GM19438 (cell line): ENCODE data around the gene GLI1.
"Not testable (repeated sequence)": the region's sequence is repeated elsewhere in the genome, so short reads cannot be mapped to it uniquely, and the experiment has no call there.

Experiments
- ATAC-seq: cut with Tn5 transposase; IDR thresholded peaks from one replicate; pipeline ENCODE4 v1.9.1; 2021; ENCODE audit warnings: low read depth; ENCODE audit not compliant: unreplicated experiment

The GLI1 gene

DNA sequence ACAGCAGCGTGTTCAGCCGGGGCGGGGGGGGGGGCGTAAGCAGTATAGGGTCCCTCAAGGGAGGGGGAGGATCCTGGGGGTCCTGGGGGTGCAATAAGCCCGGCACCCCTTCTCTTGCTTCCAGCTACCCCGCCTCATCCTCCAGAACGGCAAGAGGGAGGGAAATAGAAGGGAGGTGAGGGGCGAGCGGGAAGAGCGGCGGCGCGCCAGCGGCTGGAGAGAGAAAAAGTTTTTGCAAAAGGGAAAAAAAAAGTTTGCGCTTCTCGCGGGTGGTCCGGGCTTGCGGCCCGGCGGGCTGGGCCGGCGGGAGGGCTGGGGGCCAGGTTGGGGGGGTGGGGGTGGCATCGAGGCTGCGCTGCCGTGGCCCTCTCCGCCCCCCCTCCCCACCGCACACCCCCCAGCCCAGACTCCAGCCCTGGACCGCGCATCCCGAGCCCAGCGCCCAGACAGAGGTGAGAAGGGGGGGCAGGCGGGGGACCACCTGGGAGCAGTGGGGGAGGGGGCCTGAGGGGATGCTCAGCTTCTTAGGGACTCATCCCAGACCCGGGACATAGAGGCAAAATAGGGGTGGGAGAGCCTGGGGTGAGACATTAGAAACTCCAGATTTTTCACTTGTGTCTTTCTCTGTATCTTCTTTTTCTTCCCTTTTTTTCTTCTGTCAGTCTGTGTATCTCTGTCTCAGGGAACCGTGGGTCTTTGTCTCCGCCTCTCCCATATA is at the start of gene GLI1:
TSS of gene GLI1 (plus strand) at position 36 of the 718 bp plus-strand sequence. CDS start 3,907 bp downstream, outside the sequence.
- ATAC-seq: no peak

DNA sequence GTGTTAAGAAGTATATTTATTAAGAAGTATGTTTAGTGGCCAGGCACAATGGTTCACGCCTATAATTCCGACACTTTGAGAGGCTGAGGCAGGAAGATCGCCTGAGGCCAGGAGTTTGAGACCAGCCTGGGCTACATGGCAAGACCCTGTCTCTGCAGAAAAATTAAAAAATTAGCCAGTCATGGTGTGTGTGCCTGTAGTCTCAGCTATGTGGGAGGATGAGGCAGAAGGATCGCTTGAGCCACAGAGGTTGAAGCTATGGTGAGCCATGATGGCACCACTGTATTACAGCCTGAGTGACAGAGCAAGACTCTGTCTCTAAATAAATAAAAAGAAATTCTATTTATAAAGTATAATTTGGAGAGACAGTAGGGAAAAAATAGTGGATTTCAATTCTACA is 49.1 kb upstream of the GLI1 start:
- no peak for ATAC-seq

DNA sequence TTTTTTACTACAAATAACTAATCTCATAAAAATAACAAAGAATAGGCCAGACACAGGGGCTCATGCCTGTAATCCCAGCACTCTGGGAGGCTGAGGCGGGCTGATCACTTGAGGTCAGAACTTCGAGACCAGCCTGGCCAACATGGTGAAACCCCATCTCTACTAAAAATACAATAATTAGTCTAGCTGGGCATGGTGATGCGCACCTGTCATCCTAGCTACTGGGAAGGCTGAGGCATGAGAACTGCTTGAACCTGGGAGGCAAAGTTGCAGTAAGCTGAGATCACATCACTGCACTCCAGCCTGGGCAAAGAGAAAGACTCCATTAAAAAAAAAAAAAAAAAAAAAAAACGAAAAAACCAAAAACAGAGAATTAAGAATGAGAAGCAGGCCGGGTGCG is 45.4 kb upstream of the GLI1 start:
- ATAC-seq: not testable (repeated sequence)

DNA sequence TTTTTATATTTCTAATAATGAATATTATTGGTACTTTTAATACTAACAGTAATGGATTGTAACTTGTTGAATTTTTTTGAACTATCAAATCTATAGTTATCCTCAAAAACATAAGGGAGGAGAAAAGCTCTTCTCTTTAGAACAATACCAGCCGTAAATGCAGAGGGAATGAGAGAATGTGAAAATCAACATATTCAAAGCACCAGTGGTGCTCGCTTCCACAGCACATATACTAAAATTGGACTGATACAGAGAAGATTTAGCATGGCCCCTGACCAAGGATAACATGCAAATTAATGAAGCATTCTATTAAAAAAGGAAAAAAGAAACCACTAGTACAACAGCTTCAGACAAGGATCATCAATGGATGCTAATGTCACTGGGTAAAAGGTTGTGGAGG is 44.5 kb upstream of the GLI1 start:
- no peak for ATAC-seq

DNA sequence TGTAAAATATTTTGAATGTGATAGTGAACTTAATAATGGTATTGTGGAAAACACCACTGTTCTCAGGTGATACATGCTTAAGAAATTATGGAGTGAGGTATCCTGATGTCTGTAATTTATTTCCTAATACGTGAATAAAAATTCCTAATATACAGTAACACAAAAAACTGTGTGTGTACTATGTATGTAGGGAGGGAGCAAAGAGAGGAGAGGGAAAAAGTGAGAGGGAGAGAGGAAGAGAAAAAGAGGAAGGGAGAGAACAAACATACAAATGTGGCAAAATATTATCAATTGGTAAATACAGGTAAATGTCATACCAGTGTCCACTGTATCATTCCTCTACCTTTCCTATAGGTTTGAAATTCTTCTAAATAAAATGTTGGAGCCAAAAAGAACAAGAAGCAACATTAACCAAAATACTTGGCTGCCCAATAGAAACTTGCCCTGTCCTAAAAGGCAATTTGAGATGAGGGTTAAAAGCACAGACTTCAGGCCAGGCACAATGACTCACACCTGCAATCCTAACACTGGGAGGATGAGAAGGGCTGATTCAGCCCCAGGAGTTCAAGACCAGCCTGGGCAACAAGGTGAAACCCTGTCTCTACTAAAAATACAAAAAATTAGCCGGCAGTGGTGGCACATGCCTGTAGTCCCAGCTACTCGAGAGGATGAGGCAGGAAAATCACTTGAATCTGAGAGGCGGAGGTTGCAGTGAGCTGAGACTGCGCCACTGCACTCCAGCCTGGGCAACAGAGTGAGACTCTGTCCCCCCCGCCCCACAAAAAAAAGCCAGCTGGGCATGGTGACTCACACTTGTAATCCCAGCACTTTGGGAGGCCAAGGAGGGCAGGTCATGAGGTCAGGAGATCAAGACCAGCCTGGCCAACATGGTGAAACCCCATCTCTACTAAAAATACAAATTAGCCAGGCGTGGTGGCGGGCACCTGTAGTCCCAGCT is 43.3 kb upstream of the GLI1 start:
- ATAC-seq: no peak

DNA sequence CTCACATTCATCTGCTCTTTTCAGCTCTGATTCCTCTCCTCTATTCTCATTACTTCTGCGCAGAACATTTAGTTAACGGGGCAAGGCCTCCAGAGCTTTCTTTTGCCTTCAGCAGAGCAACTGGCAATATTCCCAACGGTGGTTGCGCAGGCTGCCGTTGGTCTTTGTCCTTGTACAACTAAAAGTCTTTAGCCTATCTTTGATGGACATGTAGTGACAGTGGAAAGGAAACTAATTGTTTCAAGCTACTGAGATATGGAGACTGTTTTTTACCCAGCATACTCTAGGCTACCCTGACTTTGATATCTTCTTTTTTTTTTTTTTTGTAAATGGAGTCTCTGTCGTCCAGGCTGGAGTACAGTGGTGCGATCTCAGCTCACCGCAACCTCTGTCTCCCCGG is 41.3 kb upstream of the GLI1 start:
- ATAC-seq: no peak

DNA sequence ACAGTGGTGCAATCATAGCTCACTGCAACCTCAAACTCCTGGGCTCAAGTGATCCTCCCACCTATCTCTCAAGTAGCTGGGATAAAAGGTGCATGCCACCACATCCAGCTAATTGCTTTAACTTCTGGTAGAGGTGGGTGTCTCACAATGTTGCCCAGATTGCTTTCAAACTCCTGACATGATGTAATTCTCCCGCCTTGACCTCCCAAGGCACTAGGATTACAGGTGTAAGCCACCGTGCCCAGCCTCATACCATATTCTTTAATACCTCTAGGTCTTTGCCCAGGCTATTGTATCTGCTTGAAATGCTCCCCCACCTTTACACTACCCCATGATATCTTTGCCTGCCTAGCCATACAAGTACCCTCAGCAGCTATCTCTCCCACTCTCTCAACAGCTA is 40.1 kb upstream of the GLI1 start:
- no peak for ATAC-seq

DNA sequence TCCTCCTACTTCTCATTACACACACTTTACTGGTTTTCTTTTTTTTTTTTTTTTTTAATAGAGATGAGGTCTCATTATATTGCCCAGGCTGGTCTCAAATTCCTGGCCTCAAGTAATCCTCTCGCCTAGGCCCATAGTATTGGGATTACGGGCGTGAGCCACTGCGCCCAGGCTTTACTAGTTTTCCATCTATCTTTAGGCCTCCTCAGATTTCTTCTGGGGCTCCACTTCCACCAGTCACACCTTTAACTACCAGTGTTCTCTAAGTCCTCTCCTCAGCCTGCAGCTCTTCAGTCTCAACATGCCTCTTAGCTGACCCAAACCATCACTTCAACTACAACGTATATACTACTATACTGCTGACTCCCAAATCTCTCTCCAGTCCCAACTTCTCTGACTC is 39.1 kb upstream of the GLI1 start:
- ATAC-seq: no peak

DNA sequence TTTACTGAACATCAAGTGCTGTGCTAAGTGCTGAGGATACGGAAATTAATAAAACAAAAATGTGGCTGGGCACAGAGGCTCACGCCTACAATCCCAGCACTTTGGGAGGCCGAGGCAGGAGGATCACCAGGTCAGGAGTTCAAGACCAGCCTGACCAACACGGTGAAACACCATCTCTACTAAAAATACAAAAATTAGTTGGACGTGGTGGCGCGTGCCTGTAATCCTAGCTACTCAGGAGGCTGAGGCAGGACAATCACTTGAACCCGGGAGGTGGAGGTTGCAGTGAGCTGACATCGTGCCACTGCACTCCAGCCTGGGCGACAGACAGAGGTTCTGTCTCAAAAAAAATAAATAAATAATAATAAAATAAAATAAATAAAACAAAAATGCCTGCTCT is 32.6 kb upstream of the GLI1 start:
- ATAC-seq: not testable (repeated sequence)

DNA sequence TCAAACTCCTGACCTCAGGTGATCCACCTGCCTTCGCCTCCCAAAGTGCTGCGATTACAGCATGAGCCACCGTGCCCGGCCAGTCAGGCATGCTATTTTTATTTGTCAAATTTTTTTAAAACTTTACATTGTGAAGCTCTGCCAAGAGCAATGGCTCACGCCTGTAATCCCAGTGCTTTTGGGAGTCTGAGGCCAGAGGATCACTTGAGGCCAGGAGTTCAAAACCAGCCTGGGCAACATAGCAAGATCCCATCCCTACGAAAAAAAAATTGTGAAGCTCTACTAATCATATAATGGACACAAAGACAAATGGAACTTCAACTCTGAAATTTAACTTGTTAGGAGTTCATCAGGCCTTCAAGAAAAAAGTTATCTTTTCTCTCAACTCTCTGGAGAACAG is 30.6 kb upstream of the GLI1 start:
- ATAC-seq: no peak

DNA sequence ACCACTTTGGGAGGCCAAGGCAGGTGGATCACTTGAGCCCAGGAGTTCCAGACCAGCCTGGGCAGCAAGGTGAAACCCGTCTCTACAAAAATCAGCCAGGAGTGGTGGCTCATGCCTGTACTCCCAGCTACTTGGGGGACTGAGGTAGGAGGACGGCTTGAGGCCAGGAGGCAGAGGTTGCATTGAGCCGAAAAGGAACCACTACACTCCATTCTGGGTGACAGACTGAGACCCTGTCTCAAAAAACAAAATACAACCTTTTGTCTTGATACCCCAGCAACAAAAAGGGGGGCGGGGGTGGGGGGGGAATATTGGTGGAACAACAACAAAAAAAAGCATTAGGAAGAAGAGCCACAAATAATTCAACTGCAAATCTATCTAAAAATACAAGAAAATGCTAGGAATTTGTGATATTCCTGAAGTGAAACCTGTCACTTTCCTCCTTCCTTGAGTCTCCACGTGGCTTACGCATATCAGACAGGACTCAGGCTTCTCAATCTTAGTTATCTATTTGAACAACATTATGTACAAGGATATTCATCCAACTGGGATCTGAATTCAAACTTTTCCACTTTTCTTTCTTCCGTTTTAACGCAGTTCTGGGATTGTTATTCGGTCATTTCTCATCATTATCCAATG is 30.0 kb upstream of the GLI1 start:
- ATAC-seq: no peak

DNA sequence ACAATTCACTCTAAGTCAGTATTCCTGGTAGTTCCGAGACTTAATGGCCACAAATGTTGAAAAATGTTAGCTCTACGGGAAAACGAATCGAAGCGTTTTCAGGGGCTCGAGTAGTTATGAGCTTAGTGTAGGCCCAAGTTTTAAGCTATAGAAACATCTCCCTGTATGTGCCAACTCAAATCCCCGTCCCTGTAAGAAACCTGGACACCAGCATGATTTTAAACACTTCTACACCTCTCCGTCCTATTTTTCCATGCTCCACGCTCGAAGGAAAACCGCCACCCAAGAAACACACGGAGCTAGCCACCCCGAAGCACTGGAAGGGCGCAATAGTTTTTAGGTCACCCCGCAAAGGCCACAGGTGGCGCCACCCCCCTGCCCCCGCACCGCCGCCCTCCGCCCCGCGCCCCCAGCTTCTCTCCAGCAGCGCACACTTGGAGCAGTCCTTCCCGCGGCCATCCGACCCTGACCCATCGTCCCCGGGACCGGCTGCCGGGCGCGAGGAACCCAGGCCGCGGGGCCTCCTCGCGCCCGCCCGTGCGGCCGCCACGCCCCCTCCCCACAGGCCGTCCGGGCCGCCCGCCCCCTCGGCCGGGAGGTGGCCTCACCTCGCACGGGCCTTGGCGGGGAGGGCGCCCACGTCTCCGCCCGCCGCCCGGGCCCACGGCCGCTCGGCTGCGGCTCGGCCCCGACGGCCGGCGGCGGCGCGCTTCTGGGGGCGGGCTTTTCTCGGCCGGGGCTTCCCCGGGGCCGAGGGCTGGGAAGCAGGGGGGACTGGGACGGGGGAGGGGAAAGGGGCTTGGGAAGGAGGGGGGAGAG is 29.3 kb upstream of the GLI1 start:
- ATAC-seq: peak; percentile 51

DNA sequence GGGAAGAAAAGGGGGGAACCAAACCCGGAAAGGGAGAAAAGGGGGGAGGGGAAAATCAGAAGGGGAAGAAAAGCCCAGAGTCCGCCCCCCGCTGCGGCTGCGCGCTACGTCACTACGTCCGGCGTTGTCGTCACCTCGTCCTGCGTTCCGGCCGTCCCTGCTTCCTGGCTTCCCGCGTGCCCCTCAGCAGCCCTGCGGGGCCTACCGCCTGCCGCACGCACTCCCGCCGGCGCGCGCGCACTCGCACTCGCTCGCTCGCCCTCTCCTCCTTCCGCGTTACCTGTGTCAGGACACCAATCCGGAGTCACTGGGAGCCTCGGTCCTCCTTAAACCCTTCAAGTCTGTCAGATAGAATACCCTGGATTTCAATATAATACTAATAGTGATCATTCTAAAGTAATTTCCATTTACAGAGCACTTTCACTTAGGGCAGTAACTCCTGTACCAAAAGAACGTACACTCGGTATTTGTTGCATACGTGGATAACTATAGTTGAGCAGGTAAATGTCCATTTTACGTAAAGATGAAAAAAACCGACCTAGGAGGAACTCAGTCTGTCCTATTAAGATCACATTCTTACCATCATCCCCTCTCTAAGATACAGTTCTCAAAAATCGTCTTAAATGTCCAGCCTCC is 28.5 kb upstream of the GLI1 start, which contains the start of gene R3HDM2:
TSS of gene R3HDM2 (minus strand) at position 113 of the 636 bp plus-strand sequence. CDS start 120,615 bp downstream, outside the sequence.
- peak; percentile 90 for ATAC-seq

DNA sequence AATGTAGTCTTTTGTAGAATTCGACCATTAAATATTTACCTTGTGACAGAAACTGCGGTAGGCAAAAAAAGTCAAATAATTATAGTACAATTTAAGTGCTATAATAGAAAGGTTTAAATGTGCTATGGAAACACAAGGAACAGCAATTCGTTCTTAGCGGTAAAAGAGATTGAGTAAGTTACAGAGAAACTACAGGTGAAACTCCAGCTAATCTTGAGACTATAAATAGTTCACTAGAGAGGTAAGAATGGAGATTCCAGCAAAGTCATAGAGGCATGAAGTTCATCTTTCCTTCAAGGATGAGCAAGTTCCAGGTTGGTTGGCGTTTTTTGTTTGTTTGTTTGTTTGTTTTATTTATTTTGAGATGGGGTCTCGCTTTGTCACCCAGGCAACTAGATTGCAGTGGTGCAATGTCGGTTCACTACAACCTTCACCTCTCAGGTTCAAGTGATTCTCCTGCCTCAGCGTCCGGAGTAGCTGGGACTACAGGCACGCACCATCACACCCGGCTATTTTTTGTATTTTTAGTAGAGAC is 27.9 kb upstream of the GLI1 start:
- ATAC-seq: no peak

DNA sequence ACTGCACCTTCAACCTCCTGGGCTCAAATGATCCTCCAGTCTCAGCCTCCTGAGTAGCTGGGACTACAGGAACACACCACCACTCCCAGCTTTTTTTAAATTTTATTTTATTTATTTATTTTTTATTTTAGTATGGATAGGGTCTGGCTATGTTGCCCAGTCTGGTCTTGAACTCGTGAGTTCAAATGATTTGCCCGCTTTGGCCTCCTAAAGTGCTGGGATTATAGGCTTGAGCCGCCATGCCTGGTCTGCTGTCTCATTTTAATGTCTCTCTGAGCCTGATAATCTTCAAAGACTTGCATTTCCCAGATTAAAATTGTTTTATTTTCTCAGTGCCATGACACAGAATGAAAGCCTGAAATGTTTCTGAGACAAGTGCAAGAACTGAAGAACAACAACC is 26.2 kb upstream of the GLI1 start:
- ATAC-seq: no peak

DNA sequence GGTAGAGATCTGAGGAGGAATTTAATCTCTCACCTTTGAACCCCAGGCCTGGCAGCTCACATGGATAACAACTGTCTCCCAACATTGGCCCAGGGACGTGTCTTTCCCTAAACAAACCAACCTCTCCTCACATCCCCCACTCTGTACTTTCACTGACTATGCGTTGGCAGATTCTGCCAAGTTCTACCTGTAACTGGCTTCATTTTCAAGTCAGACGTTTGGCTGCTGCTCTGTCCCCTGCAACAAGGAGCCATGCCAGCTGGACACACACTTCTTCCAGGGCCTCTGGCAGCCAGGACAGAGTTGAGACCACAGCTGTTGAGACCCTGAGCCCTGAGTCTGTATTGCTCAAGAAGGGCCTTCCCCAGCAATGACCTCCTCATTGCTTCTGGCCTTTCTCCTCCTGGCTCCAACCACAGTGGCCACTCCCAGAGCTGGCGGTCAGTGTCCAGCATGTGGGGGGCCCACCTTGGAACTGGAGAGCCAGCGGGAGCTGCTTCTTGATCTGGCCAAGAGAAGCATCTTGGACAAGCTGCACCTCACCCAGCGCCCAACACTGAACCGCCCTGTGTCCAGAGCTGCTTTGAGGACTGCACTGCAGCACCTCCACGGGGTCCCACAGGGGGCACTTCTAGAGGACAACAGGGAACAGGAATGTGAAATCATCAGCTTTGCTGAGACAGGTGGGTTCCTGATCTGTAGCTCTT is 24.9 kb upstream of the GLI1 start, which contains the start of gene INHBC:
TSS of gene INHBC (plus strand) at position 268 of the 707 bp plus-strand sequence. CDS start at position 371, 103 bp downstream.
- ATAC-seq: no peak

DNA sequence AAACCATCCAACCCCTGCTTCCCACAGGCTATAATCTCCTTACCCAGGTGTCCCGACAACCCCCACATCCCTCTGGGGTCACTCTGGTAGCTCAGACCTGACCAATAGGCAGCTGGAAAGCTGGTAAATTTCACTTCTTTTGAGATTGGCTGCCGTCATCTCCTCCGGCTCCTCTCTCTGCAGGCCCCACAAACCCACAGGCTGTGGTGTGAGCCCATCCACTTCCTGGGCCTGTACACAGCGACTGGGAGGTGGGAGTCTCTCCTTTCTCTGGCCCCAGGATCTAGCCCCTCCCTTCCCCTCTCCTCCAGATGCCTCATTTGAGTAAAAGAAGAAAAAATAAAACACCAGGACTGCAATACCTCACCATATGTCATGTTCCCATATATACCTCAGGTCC is 24.3 kb upstream of the GLI1 start:
- no peak for ATAC-seq

DNA sequence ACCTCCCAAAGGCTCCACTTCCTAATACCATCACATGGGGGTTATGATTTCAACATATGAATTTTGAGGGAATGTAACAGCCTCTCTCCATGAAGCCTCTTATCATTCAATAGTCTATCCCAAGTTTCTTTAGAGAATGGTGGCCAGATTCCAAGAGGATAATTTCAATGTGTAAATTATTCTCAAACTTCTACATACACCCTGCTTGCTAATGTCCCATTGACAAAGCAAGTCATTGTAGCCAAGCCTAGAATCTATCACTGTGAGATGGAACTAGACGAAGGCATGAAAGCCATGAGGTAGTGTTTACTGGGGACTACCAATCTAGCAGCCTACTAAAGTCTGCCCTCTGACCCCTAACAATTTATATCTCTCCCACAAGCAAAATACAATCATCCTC is 21.2 kb upstream of the GLI1 start:
- no peak for ATAC-seq

DNA sequence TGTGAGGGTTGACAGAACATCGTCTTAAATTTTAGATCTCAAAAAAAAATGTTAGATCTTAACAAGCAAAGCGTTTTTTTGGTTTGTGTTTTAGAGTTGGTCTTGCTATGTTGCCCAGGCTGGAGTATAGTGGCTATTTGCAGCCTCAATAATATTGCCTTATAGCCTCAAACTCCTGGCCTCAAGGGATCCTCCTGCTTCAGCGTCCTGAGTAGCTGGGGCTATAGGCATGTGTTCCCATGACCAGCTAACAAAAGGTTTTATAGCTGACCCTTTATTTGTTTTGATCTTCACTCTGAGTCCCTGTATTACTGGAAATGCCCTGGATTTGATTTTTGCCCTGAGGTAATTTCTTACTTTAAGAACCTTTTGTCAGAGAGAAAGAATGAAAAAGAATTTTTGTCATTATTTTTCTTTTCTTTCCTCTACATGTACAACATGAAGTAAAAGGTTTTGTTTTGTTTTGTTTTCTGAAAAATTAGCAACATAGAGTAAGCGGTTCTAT is 19.8 kb upstream of the GLI1 start:
- no peak for ATAC-seq
